SIG-M5 treated with dmso at 0.1 percent for 504 hours (cell line): ENCODE measurements around the gene ANOS1.

Experiments used
- DNase-seq: peaks from one replicate; lab custom pipeline; 2025; ENCODE audit not compliant: unreplicated experiment; lab: John Stamatoyannopoulos, UW

ANOS1 gene

DNA sequence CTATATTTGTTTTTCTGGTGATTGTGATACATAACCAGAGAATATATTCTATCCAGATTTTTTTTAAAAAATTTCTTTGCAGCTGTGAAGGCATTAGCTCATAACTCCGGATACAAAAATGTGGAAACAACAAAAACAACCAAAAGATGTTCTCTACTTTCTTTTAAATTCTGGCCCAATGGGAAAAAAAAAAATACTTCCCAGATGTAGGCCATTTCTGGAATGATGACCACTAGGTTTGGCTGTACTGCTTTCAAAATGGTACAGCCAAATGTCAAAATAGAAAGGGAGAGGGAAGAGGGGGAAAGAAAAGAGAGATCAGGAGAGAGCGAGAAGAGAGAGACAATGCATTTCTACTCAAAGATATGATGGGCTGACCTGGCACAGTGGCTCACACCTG, 14.6 kb downstream of the ANOS1 start:
- no peak for DNase-seq

DNA sequence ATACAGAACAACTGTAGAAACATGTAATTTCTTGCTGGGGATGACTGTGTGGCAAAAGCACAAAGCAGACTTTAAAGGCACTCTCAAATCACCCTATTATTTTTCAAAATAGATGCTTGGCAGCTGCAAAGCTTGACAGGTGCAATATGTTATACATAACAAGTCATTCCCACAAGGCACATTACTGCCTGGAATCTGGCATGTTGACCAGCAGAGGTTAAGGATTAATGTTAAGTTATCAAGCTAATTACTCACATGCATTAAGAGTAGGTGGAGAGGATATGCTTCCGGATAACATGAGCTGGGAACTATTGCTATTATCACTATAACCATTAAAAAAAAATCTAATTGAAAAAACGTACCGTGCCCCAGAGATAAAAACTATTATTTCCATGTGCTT, 17.8 kb downstream of the ANOS1 start:
- no peak for DNase-seq

DNA sequence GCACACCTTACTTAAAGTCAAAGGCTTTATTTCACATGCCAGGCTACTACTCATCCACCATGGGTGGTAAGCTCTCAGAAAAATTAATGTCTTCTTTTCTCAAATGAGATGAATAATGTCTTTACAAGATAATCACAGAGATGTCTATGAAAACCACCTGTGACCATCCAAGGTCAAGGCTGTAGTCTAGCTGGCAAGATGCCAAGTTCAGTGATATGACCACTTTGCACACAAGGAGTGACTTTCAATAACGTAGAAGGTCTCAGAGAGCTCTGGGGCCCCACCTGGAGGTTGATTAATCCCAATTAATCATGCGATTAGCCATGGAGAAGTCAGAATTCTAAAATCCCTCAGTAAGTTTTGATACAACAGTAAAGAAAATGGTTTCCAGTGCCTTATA, 20.5 kb downstream of the ANOS1 start:
- DNase-seq = no peak

DNA sequence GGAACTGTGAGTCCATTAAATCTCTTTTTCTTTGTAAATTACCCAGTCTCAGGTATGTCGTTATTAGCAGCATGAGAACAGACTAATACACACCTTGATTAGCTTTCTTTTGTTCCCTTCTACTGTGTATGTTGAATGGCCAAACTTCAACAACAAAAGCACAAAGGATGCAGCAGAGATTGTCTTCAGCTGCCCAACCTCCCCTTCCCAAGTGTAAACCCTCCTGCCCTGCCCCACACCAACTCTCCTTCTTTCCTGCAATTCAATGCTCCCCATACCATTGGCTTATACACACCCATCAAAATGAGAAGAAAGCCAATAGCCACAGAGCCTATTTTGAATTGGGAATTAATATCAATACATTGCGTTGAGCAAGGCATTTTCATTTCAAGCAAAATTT, 27.8 kb downstream of the ANOS1 start:
- no peak for DNase-seq

DNA sequence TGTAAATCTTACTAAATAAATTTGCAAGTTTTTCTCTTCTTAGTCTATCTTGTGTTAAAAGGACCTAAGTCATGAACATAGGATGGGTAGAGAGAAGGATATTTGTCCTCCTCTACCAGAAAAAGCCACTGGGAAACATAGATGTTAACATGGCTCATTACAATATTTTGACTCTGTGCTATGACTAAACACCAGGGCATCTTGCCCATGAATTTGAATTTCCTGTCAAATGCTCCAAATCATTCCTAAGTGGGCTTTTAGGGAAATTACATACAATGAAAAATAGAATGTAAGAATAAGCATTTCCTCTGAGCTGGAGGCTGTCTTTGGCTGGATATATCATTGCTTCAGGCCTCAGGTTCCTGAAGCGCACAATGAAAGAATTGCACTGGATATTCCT, 39.1 kb downstream of the ANOS1 start:
- no peak for DNase-seq

DNA sequence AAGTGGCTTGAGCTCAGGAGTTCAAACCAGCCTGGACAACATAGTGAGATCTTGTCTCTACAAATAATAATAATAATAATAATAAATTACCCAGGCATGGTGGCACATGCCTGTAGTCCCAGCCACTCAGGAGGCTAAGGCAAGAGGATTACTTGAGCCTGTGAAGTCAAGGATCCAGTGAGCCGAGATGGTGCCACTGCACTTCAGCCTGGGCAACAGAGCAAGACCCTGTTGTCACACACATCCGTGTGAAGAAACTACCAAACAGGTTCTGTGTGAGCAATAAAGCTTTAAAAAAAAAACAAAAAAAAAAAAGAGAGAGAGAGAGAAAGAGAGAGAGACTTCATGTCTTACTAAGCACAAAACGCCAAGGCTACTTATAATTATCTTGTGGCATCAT, 42.5 kb downstream of the ANOS1 start:
- no peak for DNase-seq

DNA sequence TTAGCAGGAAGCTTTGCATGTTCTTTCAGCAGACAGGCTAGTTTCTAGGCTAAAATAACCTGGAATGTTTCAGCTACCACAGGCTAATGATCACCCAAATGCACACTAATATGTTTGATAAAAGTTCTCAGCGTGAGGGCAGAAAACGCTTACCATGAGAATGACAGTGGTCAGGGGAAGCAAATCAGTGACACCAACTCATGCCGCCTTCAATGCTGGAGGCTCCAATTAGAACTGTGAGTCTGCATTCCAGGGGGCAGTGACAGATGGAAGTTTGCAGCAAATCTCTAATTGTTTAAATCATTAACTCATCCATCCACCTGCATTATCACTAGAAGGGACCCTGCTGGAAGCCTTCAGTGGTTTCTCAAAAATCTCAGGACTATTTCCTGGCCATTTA, 43.2 kb downstream of the ANOS1 start:
- no peak for DNase-seq

DNA sequence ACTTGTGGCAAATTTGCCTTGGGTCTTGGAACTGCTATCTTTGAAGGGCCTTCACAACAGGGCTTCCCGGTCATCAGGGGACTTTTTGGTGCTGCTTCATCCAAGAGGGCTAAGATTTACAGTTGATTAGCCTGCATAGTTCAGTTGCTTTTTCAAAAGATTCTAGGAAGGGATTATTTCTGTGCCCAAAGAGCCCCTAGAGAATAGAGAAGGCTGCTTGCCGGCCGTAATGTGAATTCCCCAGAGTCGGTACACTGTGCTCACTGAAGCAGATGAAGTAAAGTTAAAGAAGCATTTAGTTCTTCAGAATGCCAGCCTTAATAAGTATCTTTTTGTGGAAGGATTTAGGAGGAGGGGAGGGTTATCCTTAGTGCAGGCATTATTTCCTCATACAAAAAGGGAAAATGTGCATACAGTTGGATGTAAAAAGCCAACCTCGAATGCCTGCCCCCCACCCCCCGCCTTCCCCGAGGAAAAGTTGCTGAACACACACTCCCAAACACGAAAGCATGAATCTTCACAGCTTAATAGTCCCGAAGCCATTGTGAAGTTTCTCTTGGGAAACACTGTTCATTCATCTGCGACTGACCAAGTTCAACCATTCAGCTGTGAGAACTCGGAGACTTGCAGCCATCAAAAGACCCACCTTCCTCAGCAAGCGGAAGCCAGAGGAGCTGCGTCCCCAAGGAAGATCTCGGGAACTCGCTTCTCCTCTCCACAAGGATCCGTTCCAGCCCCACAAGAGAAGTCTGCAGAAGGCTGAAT, 47.6 kb downstream of the ANOS1 start:
- no peak for DNase-seq

DNA sequence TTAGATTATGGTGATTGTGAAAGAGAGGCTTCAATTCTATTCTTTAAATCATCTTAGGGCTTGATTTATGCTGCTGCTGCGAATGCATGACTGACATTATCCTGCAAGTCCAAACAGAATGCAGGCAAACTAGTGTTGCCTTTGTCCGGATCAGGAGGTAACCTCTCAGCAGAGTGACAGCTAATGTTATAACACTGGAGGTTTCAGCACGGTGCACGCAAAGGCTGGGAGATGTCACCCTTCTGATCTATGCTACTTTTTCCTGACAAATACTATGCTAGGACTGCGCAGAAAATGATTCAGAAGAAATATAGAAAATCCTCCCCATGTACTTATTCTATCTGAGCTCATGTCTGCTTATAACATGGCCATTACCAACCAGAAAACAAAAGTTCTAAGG, 48.2 kb downstream of the ANOS1 start:
- no peak for DNase-seq

DNA sequence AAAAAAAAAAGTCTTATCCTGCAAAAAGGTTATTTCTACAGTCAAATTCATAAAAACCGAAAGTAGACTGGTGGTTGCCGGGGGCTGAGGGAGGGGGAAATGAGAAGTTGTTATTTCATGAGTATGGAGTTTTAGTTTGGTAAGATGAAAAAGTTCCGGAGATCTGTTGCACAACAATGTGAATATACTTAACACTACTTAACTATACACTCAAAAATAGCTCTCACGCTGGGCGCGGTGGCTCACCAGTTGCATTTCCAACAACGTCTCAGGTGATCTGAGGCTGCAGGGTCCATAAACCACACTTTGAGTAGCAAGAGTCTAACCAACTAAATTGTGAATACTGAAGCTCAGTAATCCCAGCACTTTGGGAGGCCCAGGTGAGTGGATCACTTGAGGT, 52.4 kb downstream of the ANOS1 start:
- no peak for DNase-seq

DNA sequence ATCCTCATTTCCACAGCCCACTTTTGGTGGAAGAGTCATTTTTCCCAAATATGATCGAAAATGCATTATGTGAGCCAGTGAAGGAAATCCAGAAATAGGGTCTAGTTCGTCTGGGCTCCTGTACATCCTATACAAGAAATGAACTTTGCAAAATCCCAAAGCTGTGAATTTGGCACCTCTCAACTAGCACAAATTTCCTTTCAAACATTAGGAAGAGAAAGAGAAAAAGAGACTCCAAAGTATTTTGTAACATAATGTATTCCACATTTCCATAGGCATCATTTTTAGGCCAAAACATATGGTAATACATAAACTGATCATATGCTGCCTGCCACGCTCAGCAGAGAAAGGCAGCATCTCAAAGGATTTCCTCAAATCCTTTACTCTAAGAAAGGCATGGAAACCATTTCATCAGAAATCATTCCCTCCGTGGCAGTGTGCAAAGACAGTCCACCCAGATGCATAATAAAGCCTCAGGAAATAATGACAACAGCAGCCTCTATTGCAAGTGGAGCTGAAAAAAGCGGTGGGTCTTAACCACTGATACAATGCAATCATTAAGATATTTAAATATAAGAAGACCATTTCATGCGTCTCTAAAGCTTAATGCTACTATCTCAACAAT, 56.8 kb downstream of the ANOS1 start:
- no peak for DNase-seq

DNA sequence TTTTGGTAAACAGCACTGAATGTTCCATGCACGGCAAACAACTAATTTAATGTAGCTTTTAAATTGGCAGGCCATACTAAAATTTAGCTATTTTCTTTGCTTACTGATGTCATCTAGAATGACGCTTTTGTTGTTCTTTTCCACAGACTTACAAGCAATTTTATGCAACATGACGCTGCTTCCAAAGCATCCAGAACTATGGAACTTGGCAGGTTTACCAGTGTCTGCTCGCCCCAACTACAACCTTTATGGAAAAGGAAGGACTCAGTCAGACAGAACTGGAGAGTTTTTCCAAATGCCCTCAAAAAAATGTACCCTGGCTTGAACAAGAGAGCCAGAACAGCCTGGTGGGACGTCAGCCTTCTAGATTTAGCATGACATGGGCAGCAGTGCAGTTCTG, 58.7 kb downstream of the ANOS1 start:
- no peak for DNase-seq

DNA sequence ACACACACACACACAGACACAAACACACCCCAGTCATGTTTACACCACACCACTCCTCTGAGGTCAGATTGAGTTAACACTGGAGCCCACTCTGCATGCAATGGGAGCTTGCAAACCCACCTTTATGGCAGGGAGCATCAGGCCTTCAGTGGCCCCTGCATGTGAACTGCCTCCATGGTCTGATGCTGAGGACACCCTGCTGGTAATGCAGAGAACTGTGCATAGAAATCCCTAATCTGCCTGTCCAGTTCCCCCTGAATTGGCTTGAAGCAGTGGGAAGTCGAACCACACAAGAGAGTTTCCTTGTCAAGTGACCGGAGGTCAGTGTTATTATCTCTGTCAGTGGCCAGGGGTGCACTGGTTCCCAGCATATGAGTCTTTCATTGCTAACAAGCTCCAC, 59.8 kb downstream of the ANOS1 start:
- no peak for DNase-seq

DNA sequence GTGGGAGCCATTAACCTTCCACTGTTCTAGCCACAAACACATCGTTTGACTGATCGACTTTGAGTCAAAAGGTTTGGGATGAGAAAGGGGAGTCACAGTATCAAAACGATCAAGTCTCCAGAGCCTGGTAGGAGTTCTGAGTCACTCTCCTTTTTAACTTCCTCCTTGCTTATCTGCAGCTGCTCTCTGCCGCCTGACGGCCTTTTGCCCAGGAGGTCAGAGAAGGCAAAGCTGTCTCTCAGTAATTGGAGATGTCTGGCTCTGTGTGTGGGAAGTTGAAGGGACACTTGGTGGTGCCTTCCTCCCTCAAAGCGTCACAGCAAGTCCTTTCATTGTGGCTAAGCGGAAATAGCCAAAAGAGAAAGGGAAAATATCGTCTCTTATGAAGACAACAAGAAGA, 63.1 kb downstream of the ANOS1 start:
- no peak for DNase-seq

DNA sequence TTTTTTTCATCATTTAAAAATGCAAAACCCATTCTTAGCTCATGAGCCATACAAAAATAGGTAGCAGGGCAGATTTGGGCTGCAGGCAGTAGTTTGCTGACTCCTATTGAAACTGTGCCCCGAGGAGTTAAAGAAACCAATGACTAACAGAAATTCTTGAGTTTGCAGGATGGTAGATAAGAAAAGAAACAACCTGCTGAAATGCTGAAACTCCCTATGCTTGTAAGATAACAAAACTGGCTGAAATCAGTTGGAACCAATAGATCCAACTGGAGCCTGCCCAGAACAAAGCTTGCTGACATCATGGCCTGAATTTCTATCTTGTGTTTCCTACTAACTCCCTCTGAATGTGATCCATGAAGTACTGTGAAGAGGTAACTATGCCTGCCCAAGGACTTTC, 68.6 kb downstream of the ANOS1 start:
- no peak for DNase-seq

DNA sequence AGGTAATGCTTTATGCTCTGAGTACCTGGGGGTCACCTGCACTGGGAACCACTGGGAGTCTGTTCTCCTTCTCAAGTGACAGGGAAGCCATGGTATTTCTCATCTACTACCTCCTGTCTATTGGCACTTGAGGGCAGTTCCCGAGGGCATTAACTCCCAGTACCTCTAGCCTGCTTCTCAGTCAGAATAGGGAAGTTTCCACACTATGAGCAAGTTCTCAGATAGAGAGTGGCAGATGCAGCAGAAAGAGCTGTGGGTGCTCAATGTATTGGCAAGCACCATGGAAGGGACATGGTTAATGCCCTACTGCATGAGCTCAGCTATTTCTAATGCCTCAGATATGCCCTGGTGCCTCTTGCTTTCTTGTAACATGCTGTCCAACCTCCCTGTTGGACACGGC, 74.1 kb downstream of the ANOS1 start:
- no peak for DNase-seq

DNA sequence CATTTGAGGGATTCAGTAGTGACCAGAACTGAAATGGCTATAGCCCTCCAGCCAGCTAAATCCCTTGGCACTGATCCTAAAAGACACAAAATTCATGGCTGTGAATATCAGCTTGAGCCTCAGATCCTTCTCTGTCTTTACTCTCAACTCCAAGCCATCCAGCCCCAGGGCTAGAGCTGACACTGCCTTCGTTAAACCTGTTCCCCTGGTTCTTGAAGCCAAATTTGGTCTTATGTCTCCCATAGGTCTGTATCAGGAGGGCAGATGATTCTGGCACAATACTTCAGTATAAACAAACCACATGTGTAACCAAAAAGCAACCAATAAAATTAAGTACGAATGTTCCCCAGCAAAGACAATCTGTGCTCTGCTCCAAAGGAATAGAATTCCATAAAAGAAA, 78.0 kb downstream of the ANOS1 start:
- DNase-seq = peak; percentile 7

DNA sequence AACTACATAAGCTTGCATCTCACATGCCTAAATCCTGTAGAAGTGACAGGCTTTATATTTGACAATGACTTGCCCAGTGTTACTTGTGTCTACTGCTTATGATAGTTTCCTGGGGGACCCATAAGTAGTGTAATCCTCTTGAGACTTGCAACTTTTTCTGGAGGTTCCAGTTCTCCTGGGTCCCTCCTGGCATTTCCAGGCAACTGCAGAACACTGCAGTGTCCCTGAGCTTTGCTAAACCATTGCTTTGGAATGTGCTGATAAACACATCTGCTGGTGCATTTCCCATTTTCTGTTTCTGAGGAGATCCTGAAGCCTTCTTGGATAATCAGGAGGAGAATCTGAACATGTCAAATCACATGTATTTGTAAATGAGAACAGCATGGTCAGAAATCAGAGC, 82.0 kb downstream of the ANOS1 start:
- no peak for DNase-seq

DNA sequence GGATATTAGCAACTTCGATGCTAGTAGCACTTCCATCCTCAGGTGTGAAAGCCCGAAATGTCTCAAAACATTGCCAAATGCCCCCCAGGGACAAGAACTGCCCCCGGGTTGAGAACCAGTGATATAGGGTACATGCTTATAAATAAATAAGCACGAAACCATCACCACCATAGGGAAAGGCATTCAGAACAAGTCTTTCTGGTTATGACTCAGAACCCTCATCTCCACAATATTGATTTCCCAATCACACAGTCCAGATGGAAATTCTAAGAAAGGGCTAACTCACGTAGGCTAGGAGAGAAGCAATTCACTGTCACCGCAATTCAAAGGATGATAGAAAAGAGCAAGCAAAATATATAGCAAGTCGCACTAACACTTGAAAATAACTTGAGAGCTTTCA, 84.8 kb downstream of the ANOS1 start:
- no peak for DNase-seq

DNA sequence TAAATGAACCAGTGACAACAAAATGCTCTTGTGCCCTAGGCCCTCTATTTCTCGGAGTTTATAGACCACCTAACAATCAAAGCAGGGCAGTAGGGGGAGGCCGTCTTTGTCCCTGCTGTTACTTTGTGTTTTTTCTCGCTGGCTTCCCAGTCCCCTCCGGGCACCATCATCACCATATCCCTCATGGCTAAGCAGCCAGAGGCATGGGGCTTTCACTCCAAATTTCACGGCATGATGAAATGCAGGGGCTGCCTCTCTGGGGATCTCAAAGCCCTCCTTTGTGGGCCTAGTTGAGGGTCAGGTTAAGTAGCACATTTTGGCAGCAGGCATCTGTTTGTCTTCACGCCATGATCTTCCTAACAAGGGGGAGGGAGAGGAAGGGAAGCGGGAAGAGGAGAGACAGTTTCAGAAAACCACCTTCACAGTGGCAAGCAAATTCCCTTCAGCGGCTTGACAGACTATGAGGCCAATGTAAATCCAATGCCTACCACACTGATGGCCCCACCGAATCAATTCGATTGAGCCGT, 91.9 kb downstream of the ANOS1 start:
- no peak for DNase-seq

DNA sequence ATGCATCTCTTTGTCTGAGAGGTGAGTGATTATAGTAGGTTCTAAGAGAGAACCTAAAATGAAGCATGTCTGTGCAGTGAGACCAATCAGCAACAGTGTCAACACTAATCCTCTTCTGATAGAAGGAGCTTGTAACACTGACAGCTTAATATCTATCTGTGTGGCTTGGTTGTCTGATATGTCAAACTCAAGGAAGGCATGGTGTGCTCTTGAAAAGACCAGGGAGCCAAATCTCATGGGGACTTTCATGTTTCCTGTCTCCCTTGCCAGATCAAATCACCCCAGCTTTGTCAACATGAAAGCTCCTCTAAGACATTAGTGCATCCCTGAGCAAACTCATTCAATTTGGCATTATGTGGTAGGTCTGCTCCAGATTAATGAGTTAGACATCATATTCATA, 95.4 kb downstream of the ANOS1 start:
- no peak for DNase-seq

DNA sequence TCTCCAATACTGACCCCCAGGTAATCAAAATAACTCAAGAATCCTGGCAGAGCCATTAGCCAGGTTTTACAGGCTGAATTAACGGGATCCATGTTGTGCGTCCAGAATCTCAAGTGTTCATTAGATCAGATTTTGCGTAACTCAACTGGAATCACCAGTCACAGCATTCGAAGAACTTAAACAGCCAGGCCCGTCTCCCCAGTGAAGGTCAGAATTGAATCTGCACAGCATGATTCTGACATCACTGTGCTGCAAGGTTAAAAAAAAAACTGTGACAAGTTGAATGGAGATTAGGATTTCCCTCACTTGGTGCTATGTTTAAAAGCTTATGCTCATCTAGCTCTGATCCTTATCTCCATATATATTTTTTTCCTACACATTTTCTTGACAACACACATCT, 96.1 kb downstream of the ANOS1 start:
- DNase-seq = no peak

DNA sequence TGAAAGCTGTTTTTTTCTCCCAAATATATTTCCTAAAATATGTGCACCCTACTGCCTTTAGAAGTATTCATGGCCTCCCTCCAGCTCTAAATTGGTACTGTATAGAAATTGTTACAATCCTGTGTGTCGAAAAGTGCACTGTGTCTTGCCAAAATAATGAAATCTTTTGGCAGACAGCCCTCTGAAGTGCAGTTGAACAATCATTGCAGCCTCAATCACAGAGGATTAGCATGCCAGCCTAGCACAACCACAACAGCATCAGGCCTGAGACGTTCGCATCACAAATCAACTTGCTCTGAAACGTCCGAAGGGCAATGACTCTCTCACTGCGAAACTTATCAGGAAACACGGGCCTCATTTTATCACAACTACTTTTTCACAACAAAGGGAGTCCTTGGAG, 99.0 kb downstream of the ANOS1 start:
- no peak for DNase-seq
